HCT116 (cell line): ENCODE measurements around the gene CEBPA.

Experiments used
- CBX3 ChIP-seq: IDR thresholded peaks from 2 replicates; pipeline ENCODE4 v1.6.1; 2012; ENCODE audit warnings: low read depth
- CEBPB ChIP-seq: IDR thresholded peaks from 2 replicates; pipeline ENCODE4 v1.6.1; 2012; ENCODE audit warnings: low read depth
- EZH2 ChIP-seq: fragments of 200-600 bp; sonication (generic); IDR thresholded peaks from 2 replicates; pipeline ENCODE4 v1.6.1; 2017; ENCODE audit warnings: antibody characterized with exemption, mixed run types
- JUND ChIP-seq: IDR thresholded peaks from 2 replicates; pipeline ENCODE4 v1.6.1; 2012
- POLR2A ChIP-seq: IDR thresholded peaks from 2 replicates; pipeline ENCODE4 v1.7.0; 2011; ENCODE audit warnings: borderline replicate concordance; ENCODE audit not compliant: insufficient read depth, insufficient read length; ENCODE audit errors: extremely low read depth
- SIN3A ChIP-seq: IDR thresholded peaks from 2 replicates; pipeline ENCODE4 v1.6.1; 2012; ENCODE audit warnings: low read depth
- TF ChIP-seq, protein P1 (sequence below), 3 experiments: fragments of 200-600 bp in 1 of 3; sonication (generic) in 1 of 3; IDR thresholded peaks in 2 of 3; conservative IDR thresholded peaks in 1 of 3; 2 replicates each; pipeline ENCODE4 v1.5.1; 2012 to 2017; ENCODE audit warnings: low read depth in 2 of 3, low read length in 2 of 3, antibody characterized with exemption in 1 of 3, borderline replicate concordance in 1 of 3, control low read depth in 1 of 3, mild to moderate bottlenecking in 1 of 3, mixed read lengths in 1 of 3, mixed run types in 1 of 3, moderate library complexity in 1 of 3; ENCODE audit not compliant: insufficient read depth in 1 of 3
- TF ChIP-seq, protein P2 (sequence below): IDR thresholded peaks from 2 replicates; pipeline ENCODE4 v1.6.1; 2012
- TF ChIP-seq, protein P3 (sequence below): IDR thresholded peaks from 2 replicates; pipeline ENCODE4 v1.6.1; 2011; ENCODE audit warnings: mild to moderate bottlenecking, low read length, moderate library complexity; ENCODE audit not compliant: insufficient replicate concordance; ENCODE audit errors: extremely low read depth

DNA sequence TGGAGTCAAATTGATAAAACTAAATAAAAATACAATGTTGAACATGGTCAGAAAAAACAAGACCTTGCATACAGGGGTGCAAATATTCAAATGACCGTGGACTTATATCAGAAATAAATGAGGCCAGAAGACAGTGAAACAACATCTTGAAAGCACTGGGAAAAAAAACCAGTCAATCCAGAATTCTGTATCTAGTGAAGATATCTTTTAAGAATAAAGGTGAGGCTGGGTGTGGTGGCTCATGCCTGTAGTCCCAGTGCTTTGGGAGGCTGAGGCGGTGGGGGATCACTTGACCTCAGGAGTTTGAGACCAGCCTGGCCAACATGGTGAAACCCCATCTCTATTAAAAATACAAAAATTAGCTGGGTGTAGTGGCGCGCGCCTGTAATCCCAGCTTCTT lies 15.2 kb upstream of the CEBPA start:
- TF ChIP-seq POLR2A (no peak), EZH2 (no peak), SIN3A (no peak), CEBPB (no peak), CBX3 (no peak), JUND (no peak)
- TF ChIP-seq, protein P1, sequence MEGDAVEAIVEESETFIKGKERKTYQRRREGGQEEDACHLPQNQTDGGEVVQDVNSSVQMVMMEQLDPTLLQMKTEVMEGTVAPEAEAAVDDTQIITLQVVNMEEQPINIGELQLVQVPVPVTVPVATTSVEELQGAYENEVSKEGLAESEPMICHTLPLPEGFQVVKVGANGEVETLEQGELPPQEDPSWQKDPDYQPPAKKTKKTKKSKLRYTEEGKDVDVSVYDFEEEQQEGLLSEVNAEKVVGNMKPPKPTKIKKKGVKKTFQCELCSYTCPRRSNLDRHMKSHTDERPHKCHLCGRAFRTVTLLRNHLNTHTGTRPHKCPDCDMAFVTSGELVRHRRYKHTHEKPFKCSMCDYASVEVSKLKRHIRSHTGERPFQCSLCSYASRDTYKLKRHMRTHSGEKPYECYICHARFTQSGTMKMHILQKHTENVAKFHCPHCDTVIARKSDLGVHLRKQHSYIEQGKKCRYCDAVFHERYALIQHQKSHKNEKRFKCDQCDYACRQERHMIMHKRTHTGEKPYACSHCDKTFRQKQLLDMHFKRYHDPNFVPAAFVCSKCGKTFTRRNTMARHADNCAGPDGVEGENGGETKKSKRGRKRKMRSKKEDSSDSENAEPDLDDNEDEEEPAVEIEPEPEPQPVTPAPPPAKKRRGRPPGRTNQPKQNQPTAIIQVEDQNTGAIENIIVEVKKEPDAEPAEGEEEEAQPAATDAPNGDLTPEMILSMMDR (IDR thresholded peaks at IDR 0.05 in 2 of 3, conservative IDR thresholded peaks at IDR 0.05 in 1 of 3; ENCODE audit: borderline replicate concordance in 1 of 3, insufficient read depth in 1 of 3, low read depth in 2 of 3, low read length in 2 of 3), result no peak
- TF ChIP-seq, protein P2, sequence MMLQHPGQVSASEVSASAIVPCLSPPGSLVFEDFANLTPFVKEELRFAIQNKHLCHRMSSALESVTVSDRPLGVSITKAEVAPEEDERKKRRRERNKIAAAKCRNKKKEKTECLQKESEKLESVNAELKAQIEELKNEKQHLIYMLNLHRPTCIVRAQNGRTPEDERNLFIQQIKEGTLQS, result no peak
- TF ChIP-seq, protein P3, sequence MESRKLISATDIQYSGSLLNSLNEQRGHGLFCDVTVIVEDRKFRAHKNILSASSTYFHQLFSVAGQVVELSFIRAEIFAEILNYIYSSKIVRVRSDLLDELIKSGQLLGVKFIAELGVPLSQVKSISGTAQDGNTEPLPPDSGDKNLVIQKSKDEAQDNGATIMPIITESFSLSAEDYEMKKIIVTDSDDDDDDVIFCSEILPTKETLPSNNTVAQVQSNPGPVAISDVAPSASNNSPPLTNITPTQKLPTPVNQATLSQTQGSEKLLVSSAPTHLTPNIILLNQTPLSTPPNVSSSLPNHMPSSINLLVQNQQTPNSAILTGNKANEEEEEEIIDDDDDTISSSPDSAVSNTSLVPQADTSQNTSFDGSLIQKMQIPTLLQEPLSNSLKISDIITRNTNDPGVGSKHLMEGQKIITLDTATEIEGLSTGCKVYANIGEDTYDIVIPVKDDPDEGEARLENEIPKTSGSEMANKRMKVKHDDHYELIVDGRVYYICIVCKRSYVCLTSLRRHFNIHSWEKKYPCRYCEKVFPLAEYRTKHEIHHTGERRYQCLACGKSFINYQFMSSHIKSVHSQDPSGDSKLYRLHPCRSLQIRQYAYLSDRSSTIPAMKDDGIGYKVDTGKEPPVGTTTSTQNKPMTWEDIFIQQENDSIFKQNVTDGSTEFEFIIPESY, result no peak
